Stomach (tissue), 4 donors: ENCODE measurements around the gene LSR.

Experiments
- CTCF ChIP-seq, 7 experiments: fragments of 450-650 bp in 4 of 7; fragments of 200-600 bp in 3 of 7; sonication (generic) in 3 of 7; IDR thresholded peaks; one replicate each; pipeline ENCODE4 v1.5.1; 2016 to 2019; ENCODE audit warnings: antibody characterized with exemption in 7 of 7, control low read depth in 2 of 7, mild to moderate bottlenecking in 1 of 7
- EP300 ChIP-seq: sonication (generic); formaldehyde crosslinking; IDR thresholded peaks from one replicate; pipeline ENCODE4 v1.6.1; 2017; ENCODE audit warnings: antibody characterized with exemption
- POLR2A ChIP-seq, 4 donors: fragments of 450-650 bp; IDR thresholded peaks; one replicate each; pipeline ENCODE4 v1.6.1; 2016; ENCODE audit warnings: antibody characterized with exemption in 4 of 4, control low read depth in 2 of 4, mild to moderate bottlenecking in 1 of 4, moderate library complexity in 1 of 4
- POLR2AphosphoS5 ChIP-seq, 3 donors: sonication (generic); formaldehyde crosslinking; IDR thresholded peaks; one replicate each; pipeline ENCODE4 v1.6.1; 2016; ENCODE audit warnings: antibody characterized with exemption in 3 of 3

- no peak for TF ChIP-seq CTCF (IDR thresholded peaks at IDR 0.05)
- no peak for TF ChIP-seq POLR2A (IDR thresholded peaks at IDR 0.05)
- TF ChIP-seq EP300, result no peak
- TF ChIP-seq POLR2AphosphoS5 (IDR thresholded peaks at IDR 0.05), result peak in 1 of 3 donors; percentile 6
Observed at GRCh38 chr19:35254341-35255297, 5.8 kb downstream of the LSR start.
